ENCODE results near the gene DPH3. TPM values are rescaled to one million over a fixed set of nuclear protein-coding genes. Genes with fewer than 3 reads are reported as not detected.
"Not testable (repeated sequence)": the region's sequence is repeated elsewhere in the genome, so short reads cannot be mapped to it uniquely, and the experiment has no call there.

The DPH3 gene
- 7.9 TPM for total RNA-seq

GRCh38 chr3:16264708-16265454, at the start of gene DPH3, which contains the start of gene OXNAD1:
DPH3 (minus strand) TSS chr3:16264943; CDS start chr3:16264876, 67 bp downstream.
OXNAD1 (plus strand) TSS chr3:16265212; CDS start chr3:16270953, 5,741 bp downstream.
- Histone ChIP-seq H3K4me1 (ENCODE audit: insufficient read depth, low read length) (peaks cover 31% of the 10 kb centered on the region), H3K9me3 (ENCODE audit: low read depth, low read length) (no peaks in the 10 kb centered on the region), H3K27me3 (ENCODE audit: insufficient read depth, low read length) (no peaks in the 10 kb centered on the region), H3K4me3 (ENCODE audit: low read length) (peak within 1 kb of the TSS; percentile 64)

DNA sequence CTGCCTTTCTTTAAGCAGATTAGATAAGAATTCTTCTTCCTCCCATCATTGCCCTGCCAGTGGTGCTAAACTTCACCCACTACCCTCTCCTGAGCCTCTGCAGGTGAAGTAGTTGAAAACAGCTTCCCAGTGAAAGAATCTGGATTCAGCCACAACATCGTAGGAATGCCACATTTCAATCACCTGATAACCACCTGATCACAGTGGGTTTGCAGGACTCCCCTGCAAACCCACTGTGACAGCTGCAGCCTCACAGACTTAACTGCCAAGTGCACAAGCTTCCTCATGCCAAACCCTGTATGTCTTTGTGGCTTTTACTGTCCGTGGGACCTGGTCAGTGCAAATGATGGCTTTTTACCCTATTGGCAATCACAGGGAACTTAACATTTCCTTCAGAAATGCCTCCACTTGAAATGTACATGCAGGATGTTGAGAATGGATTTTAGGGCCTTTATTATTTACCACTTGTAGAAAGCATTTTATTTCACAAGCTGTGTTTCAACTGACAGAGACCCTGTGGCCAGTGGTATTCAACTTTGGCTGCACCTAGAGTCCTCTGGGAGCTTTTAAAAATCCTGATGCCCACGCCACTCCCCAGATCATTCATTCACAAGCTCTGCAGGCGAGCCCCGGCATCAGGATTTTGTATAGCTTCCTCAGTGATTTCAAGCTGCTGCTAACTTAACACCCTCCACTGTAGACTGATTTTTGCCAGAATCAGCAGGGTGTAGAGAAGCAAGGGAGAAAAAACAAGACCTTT, 49.3 kb upstream of the DPH3 start:
- no peaks in the 10 kb centered on the region for H3K27me3 ChIP-seq (ENCODE audit: insufficient read depth, low read length)
- H3K4me1 ChIP-seq (ENCODE audit: insufficient read depth, low read length): peaks cover 80% of the 10 kb centered on the region
- no peak overlapping the region for H3K4me3 ChIP-seq (ENCODE audit: low read length)
- H3K9me3 ChIP-seq (ENCODE audit: low read depth, low read length): no peaks in the 10 kb centered on the region

DNA sequence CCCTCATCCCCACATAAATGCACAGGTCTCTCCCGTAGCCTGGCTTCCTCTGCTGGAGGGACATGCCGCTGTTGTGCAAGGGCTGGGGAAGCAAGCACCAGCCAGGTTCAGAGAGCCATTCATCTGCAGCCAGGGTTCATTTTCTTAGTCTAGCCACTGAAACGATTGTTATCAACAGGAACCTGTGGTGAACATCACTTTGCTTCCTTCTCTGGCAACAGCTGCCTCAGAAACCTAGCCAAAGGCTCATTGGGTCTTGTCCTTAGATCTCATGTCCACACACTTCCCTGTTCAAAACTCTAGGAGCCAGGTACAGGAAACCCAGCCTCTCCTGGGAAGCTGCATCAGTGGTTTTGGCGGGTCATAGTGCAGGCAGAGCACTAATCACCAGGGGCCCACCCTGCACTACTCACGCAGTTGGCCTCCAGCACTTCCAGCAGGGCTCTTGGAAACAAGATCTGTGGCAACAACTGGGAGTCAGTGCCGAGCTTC, 47.3 kb upstream of the DPH3 start:
- Histone ChIP-seq H3K4me1 (ENCODE audit: insufficient read depth, low read length) (peaks cover 63% of the 10 kb centered on the region), H3K4me3 (ENCODE audit: low read length) (no peak overlapping the region), H3K9me3 (ENCODE audit: low read depth, low read length) (no peaks in the 10 kb centered on the region), H3K27me3 (ENCODE audit: insufficient read depth, low read length) (no peaks in the 10 kb centered on the region)

DNA sequence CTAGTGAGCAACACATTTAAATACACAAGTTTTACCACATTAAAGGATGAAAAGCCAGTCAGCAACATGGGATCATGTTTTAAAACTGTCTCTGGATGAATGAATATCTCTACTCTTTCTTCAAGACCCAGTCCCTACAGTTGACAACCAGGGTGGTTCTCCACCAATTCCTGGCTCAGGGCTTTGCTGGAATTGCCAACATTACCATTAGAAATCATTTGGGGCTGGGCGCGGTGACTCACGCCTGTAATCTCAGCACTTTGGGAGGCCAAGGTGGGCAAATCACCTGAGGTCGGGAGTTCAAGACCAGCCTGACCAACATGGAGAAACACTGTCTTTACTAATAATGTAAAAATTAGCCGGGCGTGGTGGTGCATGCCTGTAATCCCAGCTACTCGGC, 45.7 kb upstream of the DPH3 start:
- H3K4me3 ChIP-seq (ENCODE audit: low read length); H3K9me3 ChIP-seq (ENCODE audit: low read depth, low read length); H3K27me3 ChIP-seq (ENCODE audit: insufficient read depth, low read length): not testable (repeated sequence)
- peaks cover 48% of the 10 kb centered on the region for H3K4me1 ChIP-seq (ENCODE audit: insufficient read depth, low read length)

- Histone ChIP-seq H3K4me1 (ENCODE audit: insufficient read depth, low read length) (peaks cover 56% of the 10 kb centered on the region), H3K9me3 (ENCODE audit: low read depth, low read length) (no peaks in the 10 kb centered on the region), H3K4me3 (ENCODE audit: low read length) (no peak overlapping the region)
Observed at GRCh38 chr3:16309558-16309957, 44.8 kb upstream of the DPH3 start.

DNA sequence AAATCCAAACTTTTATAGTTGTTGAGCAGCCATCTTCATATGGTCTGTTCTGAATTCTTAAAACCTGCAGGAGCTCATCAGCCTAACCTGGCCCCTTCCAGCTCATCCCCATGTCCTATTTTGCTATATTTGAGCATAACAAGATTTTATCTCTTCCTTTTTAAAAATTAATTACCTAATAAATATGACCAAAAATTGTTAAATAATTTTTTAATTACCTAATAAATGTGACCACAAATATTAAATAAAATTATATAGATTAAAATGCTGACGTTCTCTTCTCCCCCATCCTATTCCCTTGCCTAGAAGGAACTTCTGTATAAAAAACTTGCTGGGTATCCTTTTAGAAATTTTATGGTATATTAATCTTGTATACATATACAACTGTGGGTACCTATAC, 44.0 kb upstream of the DPH3 start:
- Histone ChIP-seq H3K27me3 (ENCODE audit: insufficient read depth, low read length) (no peaks in the 10 kb centered on the region), H3K4me1 (ENCODE audit: insufficient read depth, low read length) (peaks cover 51% of the 10 kb centered on the region), H3K9me3 (ENCODE audit: low read depth, low read length) (no peaks in the 10 kb centered on the region), H3K4me3 (ENCODE audit: low read length) (no peak overlapping the region)

More at GRCh38 chr3:16309558-16309957, 44.8 kb upstream of the DPH3 start:
- no peaks in the 10 kb centered on the region for H3K27me3 ChIP-seq (ENCODE audit: insufficient read depth, low read length)

- Histone ChIP-seq H3K9me3 (ENCODE audit: low read depth, low read length) (no peaks in the 10 kb centered on the region), H3K27me3 (ENCODE audit: insufficient read depth, low read length) (no peaks in the 10 kb centered on the region), H3K4me3 (ENCODE audit: low read length) (no peak overlapping the region), H3K4me1 (ENCODE audit: insufficient read depth, low read length) (peaks cover 48% of the 10 kb centered on the region)
Observed at GRCh38 chr3:16307832-16308531, 43.2 kb upstream of the DPH3 start.

- Histone ChIP-seq H3K4me1 (ENCODE audit: insufficient read depth, low read length) (peaks cover 51% of the 10 kb centered on the region), H3K9me3 (ENCODE audit: low read depth, low read length) (no peaks in the 10 kb centered on the region), H3K27me3 (ENCODE audit: insufficient read depth, low read length) (no peaks in the 10 kb centered on the region), H3K4me3 (ENCODE audit: low read length) (no peak overlapping the region)
Observed at GRCh38 chr3:16305111-16305541, 40.4 kb upstream of the DPH3 start.

DNA sequence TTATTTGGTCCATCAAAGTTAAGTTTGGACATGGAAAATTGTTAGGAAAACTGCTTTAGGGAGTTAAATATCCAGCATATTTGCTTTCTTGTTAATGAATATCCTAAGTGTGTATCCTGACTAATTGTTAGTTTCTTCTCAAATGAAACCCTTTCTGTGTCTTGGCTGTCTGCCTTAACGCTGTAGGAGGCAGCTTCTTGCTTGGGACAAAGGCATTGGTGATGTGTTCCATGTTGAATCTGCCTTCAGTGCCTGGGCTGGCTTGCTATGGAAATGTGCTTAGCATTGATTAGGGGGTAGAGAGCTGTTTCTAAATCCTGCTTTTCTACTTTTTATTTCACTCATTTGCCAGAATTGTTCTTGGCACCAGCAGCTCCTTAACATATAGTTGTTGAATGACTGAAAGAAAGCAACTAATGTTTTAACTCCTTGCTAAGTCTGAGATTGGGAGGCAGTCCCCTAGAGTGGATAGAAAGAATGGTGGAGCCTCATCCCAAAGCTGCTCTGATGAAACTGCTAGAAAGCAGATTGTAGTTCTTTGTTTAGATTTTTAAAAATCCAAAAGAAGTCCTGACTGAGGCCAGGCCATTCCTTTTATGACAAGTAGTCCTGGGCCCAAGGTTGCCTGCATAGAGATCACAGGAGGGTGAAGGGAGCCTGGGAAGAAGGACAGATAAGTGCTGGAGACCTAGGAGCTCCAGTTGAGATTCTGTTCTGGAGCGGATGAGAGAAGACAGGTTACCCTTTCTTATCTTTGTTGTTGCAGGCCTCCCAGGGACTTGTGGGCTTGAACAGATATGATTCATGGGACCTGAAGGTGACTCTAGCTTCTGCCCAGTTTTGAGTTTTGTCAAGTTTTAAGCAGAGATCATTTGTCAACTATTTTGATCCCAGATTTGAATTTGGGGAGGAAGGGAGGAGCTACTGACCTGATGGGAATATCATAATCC, 39.6 kb upstream of the DPH3 start:
- H3K4me3 ChIP-seq (ENCODE audit: low read length): no peak overlapping the region
- no peaks in the 10 kb centered on the region for H3K27me3 ChIP-seq (ENCODE audit: insufficient read depth, low read length)
- peaks cover 53% of the 10 kb centered on the region for H3K4me1 ChIP-seq (ENCODE audit: insufficient read depth, low read length)
- H3K9me3 ChIP-seq (ENCODE audit: low read depth, low read length): no peaks in the 10 kb centered on the region

GRCh38 chr3:16303037-16303575, 38.4 kb upstream of the DPH3 start:
- H3K4me1 ChIP-seq (ENCODE audit: insufficient read depth, low read length): peaks cover 55% of the 10 kb centered on the region
- no peaks in the 10 kb centered on the region for H3K9me3 ChIP-seq (ENCODE audit: low read depth, low read length)
- no peaks in the 10 kb centered on the region for H3K27me3 ChIP-seq (ENCODE audit: insufficient read depth, low read length)
- no peak overlapping the region for H3K4me3 ChIP-seq (ENCODE audit: low read length)

GRCh38 chr3:16302082-16302631, 37.4 kb upstream of the DPH3 start:
- Histone ChIP-seq H3K27me3 (ENCODE audit: insufficient read depth, low read length) (no peaks in the 10 kb centered on the region), H3K9me3 (ENCODE audit: low read depth, low read length) (no peaks in the 10 kb centered on the region), H3K4me1 (ENCODE audit: insufficient read depth, low read length) (peaks cover 56% of the 10 kb centered on the region), H3K4me3 (ENCODE audit: low read length) (peak overlapping the region; percentile 4)

DNA sequence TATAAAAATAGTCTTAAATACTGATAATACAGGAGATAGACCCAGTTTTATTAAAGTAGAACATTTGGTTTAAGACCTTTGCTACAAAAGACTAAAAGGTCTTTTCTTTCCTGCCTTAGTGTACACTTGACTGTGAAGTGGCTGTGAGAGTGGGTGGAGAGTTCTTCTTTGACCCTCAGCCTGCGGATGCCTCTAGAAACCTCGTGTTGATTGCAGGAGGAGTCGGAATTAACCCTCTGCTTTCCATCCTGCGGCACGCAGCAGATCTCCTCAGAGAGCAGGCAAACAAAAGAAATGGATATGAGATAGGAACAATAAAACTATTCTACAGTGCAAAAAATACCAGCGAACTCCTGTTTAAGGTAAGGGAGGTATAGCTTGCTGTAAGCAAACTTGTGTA, 36.8 kb upstream of the DPH3 start:
- Histone ChIP-seq H3K9me3 (ENCODE audit: low read depth, low read length) (no peaks in the 10 kb centered on the region), H3K27me3 (ENCODE audit: insufficient read depth, low read length) (no peaks in the 10 kb centered on the region), H3K4me1 (ENCODE audit: insufficient read depth, low read length) (peaks cover 56% of the 10 kb centered on the region), H3K4me3 (ENCODE audit: low read length) (peak overlapping the region; percentile 10)

GRCh38 chr3:16300881-16301359, 36.2 kb upstream of the DPH3 start:
- peak overlapping the region; percentile 10 for H3K4me3 ChIP-seq (ENCODE audit: low read length)
- H3K4me1 ChIP-seq (ENCODE audit: insufficient read depth, low read length): peaks cover 58% of the 10 kb centered on the region
- H3K9me3 ChIP-seq (ENCODE audit: low read depth, low read length): no peaks in the 10 kb centered on the region
- H3K27me3 ChIP-seq (ENCODE audit: insufficient read depth, low read length): no peaks in the 10 kb centered on the region

Data from mononuclear cell (primary cell).